ENCODE results near the gene INSYN2B.

DNA sequence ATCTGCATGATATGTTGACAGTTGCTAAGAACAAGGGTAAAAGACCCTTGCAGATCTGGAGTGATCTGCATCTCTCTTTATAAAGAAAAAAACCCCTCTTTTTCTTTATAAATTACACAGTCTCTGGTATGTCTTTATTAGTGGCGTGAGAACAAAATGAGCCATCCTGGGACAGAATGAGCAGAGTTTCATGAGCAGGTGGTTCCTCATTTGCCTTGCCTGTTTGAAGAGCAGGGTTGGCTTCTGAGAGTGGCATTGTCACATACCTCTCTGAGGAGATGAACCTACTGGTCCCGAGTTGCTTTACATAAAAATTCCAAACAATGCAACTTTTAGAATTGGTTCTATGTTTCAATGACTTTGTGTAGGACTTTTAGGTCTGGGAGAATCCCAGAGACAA, 94.3 kb downstream of the INSYN2B start:
- TF ChIP-seq, protein P1, sequence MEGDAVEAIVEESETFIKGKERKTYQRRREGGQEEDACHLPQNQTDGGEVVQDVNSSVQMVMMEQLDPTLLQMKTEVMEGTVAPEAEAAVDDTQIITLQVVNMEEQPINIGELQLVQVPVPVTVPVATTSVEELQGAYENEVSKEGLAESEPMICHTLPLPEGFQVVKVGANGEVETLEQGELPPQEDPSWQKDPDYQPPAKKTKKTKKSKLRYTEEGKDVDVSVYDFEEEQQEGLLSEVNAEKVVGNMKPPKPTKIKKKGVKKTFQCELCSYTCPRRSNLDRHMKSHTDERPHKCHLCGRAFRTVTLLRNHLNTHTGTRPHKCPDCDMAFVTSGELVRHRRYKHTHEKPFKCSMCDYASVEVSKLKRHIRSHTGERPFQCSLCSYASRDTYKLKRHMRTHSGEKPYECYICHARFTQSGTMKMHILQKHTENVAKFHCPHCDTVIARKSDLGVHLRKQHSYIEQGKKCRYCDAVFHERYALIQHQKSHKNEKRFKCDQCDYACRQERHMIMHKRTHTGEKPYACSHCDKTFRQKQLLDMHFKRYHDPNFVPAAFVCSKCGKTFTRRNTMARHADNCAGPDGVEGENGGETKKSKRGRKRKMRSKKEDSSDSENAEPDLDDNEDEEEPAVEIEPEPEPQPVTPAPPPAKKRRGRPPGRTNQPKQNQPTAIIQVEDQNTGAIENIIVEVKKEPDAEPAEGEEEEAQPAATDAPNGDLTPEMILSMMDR (IDR thresholded peaks at IDR 0.05), result no peak
- TF ChIP-seq POLR2A (IDR thresholded peaks at IDR 0.05), result no peak

Measured in heart left ventricle (tissue), 13 donors.